PC-3 (cell line): ENCODE measurements around the gene ANKRD10.

Experiments used
- CTCF ChIP-seq: fragments of 300-600 bp; sonication (generic); conservative IDR thresholded peaks from 2 replicates; pipeline ENCODE4 v1.5.1; 2017; ENCODE audit warnings: antibody characterized with exemption, low read depth, mild to moderate bottlenecking, low read length
- EZH2 ChIP-seq: fragments of 300-600 bp; sonication (generic); IDR thresholded peaks from one replicate; pipeline ENCODE4 v1.6.1; 2017; ENCODE audit warnings: antibody characterized with exemption, mild to moderate bottlenecking, low read length; ENCODE audit not compliant: unreplicated experiment
- EZH2phosphoT487 ChIP-seq: fragments of 300-600 bp; sonication (generic); IDR thresholded peaks from 2 replicates; pipeline ENCODE4 v1.6.1; 2018; ENCODE audit warnings: mild to moderate bottlenecking, antibody characterized with exemption, low read length, borderline replicate concordance

GRCh38 chr13:110885966-110886869 is 28.7 kb downstream of the ANKRD10 start:
- TF ChIP-seq CTCF = no peak
- TF ChIP-seq EZH2 = no peak
- TF ChIP-seq EZH2phosphoT487 = no peak
